Measurements from ENCODE around the gene CDH9.

DNA sequence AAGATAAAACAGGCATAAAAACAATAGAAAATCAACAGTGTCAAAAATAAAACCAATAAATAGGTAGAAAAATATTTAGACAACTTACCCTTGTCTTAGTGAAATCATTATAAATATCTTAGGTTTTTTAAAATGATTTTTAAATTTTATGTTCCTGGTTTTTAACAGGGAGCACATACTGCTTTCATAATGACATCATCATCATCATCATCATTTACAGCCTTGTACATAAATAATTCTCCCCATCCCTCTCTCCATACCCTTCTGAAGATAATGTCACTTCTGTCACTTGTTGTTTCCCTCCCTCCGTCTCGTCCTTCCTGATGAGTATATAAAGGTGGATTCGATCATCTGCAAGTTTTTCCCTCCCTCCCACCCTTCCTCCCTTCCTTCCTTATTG, 56.6 kb downstream of the CDH9 start:
- TF ChIP-seq, protein P1, sequence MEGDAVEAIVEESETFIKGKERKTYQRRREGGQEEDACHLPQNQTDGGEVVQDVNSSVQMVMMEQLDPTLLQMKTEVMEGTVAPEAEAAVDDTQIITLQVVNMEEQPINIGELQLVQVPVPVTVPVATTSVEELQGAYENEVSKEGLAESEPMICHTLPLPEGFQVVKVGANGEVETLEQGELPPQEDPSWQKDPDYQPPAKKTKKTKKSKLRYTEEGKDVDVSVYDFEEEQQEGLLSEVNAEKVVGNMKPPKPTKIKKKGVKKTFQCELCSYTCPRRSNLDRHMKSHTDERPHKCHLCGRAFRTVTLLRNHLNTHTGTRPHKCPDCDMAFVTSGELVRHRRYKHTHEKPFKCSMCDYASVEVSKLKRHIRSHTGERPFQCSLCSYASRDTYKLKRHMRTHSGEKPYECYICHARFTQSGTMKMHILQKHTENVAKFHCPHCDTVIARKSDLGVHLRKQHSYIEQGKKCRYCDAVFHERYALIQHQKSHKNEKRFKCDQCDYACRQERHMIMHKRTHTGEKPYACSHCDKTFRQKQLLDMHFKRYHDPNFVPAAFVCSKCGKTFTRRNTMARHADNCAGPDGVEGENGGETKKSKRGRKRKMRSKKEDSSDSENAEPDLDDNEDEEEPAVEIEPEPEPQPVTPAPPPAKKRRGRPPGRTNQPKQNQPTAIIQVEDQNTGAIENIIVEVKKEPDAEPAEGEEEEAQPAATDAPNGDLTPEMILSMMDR (IDR thresholded peaks at IDR 0.05) = no peak
- no peak for TF ChIP-seq EZH2 (IDR thresholded peaks at IDR 0.05; ENCODE audit: borderline replicate concordance, insufficient read depth, low read depth, low read length, poor library complexity, severe bottlenecking)
